ENCODE data around the gene ATP8B4. TPM values are rescaled to one million over a fixed set of nuclear protein-coding genes. Genes with fewer than 3 reads are reported as not detected.

ATP8B4 gene
- total and polyA plus RNA-seq, 10 of the 15 experiments (the other 5 are each of a cell fraction or from before 2014, with no cell fraction given), result 0.02 to 0.94 (median 0.19) TPM

- no peak for TF ChIP-seq ZNF274 (IDR thresholded peaks at IDR 0.05; ENCODE audit: insufficient read depth, insufficient read length)
- TF ChIP-seq NRF1 (conservative IDR thresholded peaks at IDR 0.05; ENCODE audit: low read depth, low read length), result no peak
These were observed 212.1 kb downstream of the ATP8B4 start (continued) for GRCh38 chr15:49906966-49907365.

- intact Hi-C loops (cut with micrococcal nuclease; ENCODE audit: unreplicated experiment), result no loop called here
- no peak for FAIRE-seq
- H3K36me3 ChIP-seq (ENCODE audit: control insufficient read depth in 2 of 2, insufficient read depth in 2 of 2, low read length in 1 of 2), result no peaks in the 10 kb centered on the region
- ChIA-PET POLR2A (no interaction called here), SMC1A (ENCODE audit: uncharacterized antibody, unreplicated experiment) (interaction anchor here (0.9 kb wide), 1 partner anchor 13 kb away, joined by 4 read pairs; no protein-coding TSS in a partner anchor), RAD21 (ENCODE audit: unreplicated experiment) (no interaction called here), CTCF (no interaction called here)
- no peak for DNase-seq (ENCODE audit: low read depth, low spot score)
- H3K4me2 ChIP-seq (ENCODE audit: control insufficient read depth, insufficient read depth), result no peak overlapping the region
- no peaks in the 10 kb centered on the region for H4K20me1 ChIP-seq (ENCODE audit: control insufficient read depth, insufficient read depth)
- H3K27me3 ChIP-seq (replicated peaks in 1 of 2; ENCODE audit: control insufficient read depth in 2 of 2, insufficient read depth in 2 of 2, low read length in 1 of 2), result no peaks in the 10 kb centered on the region; a peak in 1 of 4 replicates
- H3K9me3 ChIP-seq (replicated peaks; ENCODE audit: control insufficient read depth, insufficient read depth, low read length), result no peaks in the 10 kb centered on the region
- no peak for ATAC-seq
- no peak overlapping the region for H2AFZ ChIP-seq (ENCODE audit: control insufficient read depth, low read depth, low read length)
- no peak overlapping the region for H3K9ac ChIP-seq (ENCODE audit: control insufficient read depth, insufficient read depth, low read length)
- no peaks in the 10 kb centered on the region for H3K4me1 ChIP-seq (ENCODE audit: control insufficient read depth, insufficient read depth, low read length)
- BruUV-seq (replicated peaks), result no TSS peak
- H3K79me2 ChIP-seq (ENCODE audit: control insufficient read depth, insufficient read depth, low read length), result no peaks in the 10 kb centered on the region
- TF ChIP-seq IKZF1 (conservative IDR thresholded peaks at IDR 0.05) (no peak), TCF7 (IDR thresholded peaks at IDR 0.05; ENCODE audit: borderline replicate concordance) (no peak), ZZZ3 (IDR thresholded peaks at IDR 0.05; ENCODE audit: control insufficient read depth, insufficient read length, low read depth) (no peak), EZH2 (IDR thresholded peaks at IDR 0.05; ENCODE audit: borderline replicate concordance, control insufficient read depth, low read depth, low read length) (no peak), SMARCA5 (IDR thresholded peaks at IDR 0.05) (no peak), IRF4 (IDR thresholded peaks at IDR 0.05; ENCODE audit: low read depth, low read length) (no peak), RBBP5 (conservative IDR thresholded peaks at IDR 0.05) (no peak), SIX5 (IDR thresholded peaks at IDR 0.05; ENCODE audit: low read depth, low read length, severe bottlenecking) (no peak), ZNF24 (IDR thresholded peaks at IDR 0.05) (no peak), SP1 (IDR thresholded peaks at IDR 0.05; ENCODE audit: low read depth, low read length) (no peak), NR2C1 (IDR thresholded peaks at IDR 0.05) (no peak), POLR2A (IDR thresholded peaks at IDR 0.05; ENCODE audit: low read depth, low read length) (no peak), ETV6 (conservative IDR thresholded peaks at IDR 0.05 in 1 of 2, IDR thresholded peaks at IDR 0.05 in 1 of 2; ENCODE audit: borderline replicate concordance in 1 of 2, low read depth in 1 of 2) (no peak)
- H3K27ac ChIP-seq (ENCODE audit: control insufficient read depth, insufficient read depth), result no peak overlapping the region
- in situ Hi-C loops (cut with MboI), result no loop called here
- no peak overlapping the region for H3K4me3 ChIP-seq
These were observed 213.8 kb downstream of the ATP8B4 start for GRCh38 chr15:49905221-49905620.

Measured in GM12878 (cell line).